ENCODE data around the gene FGD5.
A peak's percentile ranks its signal among the peaks of the same experiment; 100 is the strongest.

Gene FGD5

DNA sequence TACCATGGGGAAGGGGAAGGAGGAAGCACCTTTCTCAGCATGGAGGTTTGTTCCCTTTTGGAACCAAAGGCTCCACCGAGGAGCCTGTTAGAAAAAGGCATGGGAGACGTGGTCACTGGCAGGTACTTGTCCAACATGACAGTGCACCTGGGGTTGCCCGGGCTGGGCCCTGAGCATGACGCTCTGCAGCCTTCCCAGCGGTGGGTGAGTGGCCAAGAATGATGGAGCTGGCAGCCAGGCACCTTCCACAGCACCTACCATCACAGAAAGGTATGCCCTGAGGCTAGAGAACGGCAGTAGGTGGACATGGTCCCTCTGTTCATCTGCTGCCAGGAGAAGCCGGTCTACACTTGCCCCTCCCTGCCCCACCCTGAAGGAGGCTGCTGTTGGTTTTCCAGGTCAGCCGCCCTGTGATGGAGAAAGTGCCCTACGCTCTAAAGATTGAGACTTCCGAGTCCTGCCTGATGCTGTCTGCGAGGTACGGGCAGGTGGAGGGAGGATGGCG, 99.6 kb downstream of the FGD5 start:
- in situ Hi-C loops (cut with MboI; ENCODE audit: low sequenced_read_pairs, unreplicated experiment): loop anchor here (25.0 kb wide), 1 partner anchor 256 kb away; the partner anchor contains the start of gene CCDC174
- DNase-seq (ENCODE audit: low spot score): no peak
- TF ChIP-seq, protein P1, sequence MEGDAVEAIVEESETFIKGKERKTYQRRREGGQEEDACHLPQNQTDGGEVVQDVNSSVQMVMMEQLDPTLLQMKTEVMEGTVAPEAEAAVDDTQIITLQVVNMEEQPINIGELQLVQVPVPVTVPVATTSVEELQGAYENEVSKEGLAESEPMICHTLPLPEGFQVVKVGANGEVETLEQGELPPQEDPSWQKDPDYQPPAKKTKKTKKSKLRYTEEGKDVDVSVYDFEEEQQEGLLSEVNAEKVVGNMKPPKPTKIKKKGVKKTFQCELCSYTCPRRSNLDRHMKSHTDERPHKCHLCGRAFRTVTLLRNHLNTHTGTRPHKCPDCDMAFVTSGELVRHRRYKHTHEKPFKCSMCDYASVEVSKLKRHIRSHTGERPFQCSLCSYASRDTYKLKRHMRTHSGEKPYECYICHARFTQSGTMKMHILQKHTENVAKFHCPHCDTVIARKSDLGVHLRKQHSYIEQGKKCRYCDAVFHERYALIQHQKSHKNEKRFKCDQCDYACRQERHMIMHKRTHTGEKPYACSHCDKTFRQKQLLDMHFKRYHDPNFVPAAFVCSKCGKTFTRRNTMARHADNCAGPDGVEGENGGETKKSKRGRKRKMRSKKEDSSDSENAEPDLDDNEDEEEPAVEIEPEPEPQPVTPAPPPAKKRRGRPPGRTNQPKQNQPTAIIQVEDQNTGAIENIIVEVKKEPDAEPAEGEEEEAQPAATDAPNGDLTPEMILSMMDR (IDR thresholded peaks at IDR 0.05; ENCODE audit: borderline replicate concordance, control extremely low read depth, extremely low read depth, insufficient read depth, missing control alignments): no peak

DNA sequence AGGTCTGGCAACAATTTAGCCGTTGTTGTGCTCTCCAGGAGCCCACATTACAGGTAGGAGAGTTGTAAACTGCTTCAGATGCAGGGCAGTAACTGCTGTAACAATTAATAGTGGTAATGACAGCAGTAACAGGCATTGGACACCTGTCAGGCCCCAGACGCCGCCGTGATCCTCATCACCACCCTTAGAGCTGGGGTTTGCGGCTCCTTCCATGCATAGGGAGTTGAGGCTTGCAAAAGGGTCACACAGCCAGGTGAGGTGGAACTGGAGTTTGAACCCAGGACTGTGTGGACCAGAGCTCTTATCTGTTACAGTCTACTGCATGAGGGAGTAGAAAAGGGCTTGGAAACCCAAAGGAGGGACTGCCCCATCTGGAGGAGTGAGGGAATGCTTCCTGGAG, 101.8 kb downstream of the FGD5 start:
- in situ Hi-C loops (cut with MboI; ENCODE audit: low sequenced_read_pairs, unreplicated experiment): loop anchor here (10.0 to 25.0 kb wide), 2 partner anchors 126 to 258 kb away; partner anchors contain the start of gene CCDC174
- TF ChIP-seq, protein P1 (IDR thresholded peaks at IDR 0.05; ENCODE audit: borderline replicate concordance, control extremely low read depth, extremely low read depth, insufficient read depth, missing control alignments): no peak
- peak; percentile 11 for DNase-seq (ENCODE audit: low spot score)

DNA sequence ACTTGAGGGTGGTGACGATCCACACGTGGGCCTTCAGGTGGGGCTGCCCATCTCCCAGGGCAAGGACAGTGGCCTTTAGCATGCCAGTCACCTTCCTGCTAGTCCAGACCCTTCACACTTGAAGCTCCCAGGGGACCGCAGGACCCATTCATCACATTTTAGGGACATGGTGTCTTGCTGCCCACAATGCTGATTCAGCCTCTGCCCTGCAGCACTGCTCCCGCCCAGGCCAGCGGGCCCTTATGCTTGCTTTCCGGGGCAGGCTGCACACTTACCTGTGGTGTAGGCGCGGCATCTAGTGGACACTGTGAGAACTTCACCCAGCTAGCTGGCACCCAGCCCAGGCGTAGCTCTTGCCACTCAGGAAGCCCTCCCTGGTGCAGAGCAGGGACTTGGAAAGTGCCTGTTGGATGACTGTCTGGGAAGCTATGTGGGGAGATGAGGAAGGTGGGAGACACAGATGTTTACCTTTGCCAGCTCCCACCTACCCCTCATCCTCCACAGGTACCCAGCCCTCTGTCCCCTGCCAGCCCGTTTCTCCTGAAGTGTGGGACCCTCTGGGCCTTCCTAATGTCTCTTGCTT, 102.4 kb downstream of the FGD5 start:
- DNase-seq (ENCODE audit: low spot score): peak; percentile 88
- TF ChIP-seq, protein P1 (IDR thresholded peaks at IDR 0.05; ENCODE audit: borderline replicate concordance, control extremely low read depth, extremely low read depth, insufficient read depth, missing control alignments): peak; percentile 90
- in situ Hi-C loops (cut with MboI; ENCODE audit: low sequenced_read_pairs, unreplicated experiment): loop anchor here (10.0 to 25.0 kb wide), 2 partner anchors 126 to 259 kb away; partner anchors contain the start of gene CCDC174

DNA sequence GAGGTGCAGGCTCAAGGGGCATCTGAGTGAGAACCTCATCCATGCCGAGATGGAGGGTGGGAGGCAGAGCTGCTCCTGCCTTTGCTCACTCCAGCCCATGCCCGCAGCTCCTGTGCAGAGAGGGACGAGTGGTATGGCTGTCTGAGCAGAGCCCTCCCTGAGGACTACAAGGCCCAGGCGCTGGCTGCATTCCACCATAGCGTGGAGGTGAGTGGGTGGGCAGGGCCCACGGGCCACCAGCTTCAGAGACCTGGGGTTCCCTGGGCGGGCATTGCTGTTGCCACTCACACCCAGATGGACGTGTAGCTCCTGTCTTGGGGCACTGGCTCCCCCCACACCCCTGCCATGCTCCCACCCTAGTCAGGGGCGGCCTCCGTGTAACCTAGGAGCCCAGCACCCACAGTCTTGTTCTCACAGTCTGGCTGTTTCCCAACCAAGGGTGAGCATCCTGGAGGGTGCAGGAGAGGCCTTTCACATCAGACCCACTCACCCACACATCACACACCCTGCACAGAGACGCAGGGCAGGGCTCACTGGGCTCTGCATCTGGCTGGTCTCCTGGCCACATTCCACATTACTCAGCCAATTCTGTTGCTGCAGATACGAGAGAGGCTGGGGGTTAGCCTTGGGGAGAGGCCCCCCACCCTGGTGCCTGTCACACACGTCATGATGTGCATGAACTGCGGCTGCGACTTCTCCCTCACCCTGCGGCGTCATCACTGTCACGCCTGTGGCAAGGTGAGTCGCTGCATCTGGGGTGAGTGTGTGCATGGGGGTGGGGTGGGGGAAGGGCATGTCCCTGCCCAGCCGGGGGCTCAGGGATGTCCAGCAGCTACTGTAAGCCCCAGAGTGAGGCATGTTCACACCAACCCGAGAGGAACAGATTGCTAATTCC, 103.3 kb downstream of the FGD5 start:
- DNase-seq (ENCODE audit: low spot score): peak; percentile 22
- in situ Hi-C loops (cut with MboI; ENCODE audit: low sequenced_read_pairs, unreplicated experiment): loop anchor here (10.0 to 25.0 kb wide), 2 partner anchors 127 to 260 kb away; partner anchors contain the start of gene CCDC174
- TF ChIP-seq, protein P1 (IDR thresholded peaks at IDR 0.05; ENCODE audit: borderline replicate concordance, control extremely low read depth, extremely low read depth, insufficient read depth, missing control alignments): no peak

DNA sequence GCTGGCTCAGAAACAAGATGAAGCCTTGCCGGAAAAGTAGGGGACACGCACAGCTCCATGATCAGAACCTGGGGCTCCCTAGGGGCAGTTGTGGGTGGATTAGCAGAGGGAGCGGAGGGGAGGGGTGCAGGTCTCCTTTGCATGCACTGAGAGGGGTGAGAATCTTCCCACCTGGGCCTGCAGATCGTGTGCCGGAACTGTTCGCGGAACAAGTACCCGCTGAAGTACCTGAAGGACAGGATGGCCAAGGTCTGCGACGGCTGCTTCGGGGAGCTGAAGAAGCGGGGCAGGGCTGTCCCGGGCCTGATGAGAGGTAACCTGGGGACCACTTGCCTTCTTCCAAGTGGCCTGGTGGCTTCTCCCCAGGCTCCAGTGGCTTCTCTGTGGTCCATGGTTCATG, 104.1 kb downstream of the FGD5 start:
- no peak for DNase-seq (ENCODE audit: low spot score)
- TF ChIP-seq, protein P1 (IDR thresholded peaks at IDR 0.05; ENCODE audit: borderline replicate concordance, control extremely low read depth, extremely low read depth, insufficient read depth, missing control alignments): no peak
- in situ Hi-C loops (cut with MboI; ENCODE audit: low sequenced_read_pairs, unreplicated experiment): loop anchor here (10.0 to 25.0 kb wide), 2 partner anchors 128 to 261 kb away; partner anchors contain the start of gene CCDC174

DNA sequence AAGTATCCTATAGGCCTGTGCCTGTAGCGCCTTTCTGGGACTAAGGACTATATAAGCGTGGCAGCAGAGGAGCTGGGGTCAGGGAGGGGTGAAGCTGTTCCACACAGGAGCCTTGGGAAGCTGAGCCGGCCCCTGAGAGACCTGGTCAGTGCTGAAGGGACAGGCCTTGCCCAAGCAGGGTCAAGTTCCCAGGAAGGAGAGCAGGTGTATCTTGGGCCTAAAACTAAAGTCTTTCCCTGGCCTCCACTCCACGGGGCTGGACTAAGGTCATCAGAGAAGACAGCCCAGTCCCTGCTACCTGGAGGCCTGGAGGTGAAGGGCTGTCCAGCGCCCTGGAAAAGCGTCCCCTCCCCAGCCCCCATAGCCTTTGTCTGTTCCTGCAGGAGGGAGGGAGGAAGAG, 104.7 kb downstream of the FGD5 start:
- DNase-seq (ENCODE audit: low spot score): no peak
- in situ Hi-C loops (cut with MboI; ENCODE audit: low sequenced_read_pairs, unreplicated experiment): loop anchor here (10.0 to 25.0 kb wide), 2 partner anchors 129 to 261 kb away; partner anchors contain the start of gene CCDC174
- TF ChIP-seq, protein P1 (IDR thresholded peaks at IDR 0.05; ENCODE audit: borderline replicate concordance, control extremely low read depth, extremely low read depth, insufficient read depth, missing control alignments): no peak
